ENCODE results near the gene GLCCI1. TPM values are rescaled to one million over a fixed set of nuclear protein-coding genes. Genes with fewer than 3 reads are reported as not detected.
A peak's percentile ranks its signal among the peaks of the same experiment; 100 is the strongest.

GLCCI1 gene
- total RNA-seq, 4 donors from 2014 or later, result 1.9 to 15.7 (median 11.8) TPM

DNA sequence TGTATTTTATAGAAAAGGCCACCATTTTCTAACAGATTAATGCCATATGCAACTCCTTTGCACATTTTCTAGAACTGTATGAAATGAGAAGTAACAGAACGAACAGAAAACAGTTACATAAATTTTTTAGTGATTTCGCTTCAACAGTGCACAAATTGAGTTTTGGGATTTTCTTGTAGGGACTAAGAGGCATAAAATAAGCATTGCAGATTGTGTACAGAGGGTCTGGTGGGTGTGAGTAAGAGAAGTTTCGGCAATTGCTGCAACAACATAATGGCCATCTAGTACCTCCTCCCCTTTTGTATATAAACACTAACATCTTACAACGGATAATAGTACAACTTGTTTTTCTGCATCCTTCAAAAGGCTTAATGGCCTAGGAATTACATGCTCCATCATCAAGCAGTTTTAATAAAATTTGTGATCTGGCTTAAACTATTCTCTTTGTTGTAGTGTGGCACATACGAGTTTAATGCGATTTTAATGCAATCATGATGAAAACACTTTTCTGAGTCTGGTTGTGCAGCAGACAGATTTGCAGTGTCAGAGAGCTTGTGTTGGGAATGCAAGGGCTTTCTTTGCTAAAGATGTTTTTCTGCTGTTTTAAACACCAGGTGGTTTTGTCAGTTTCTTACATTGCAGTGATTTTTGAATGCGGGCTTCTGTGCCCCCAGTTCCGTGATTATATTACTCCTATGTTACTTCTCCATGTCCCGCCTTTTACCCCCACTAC, 2.9 kb downstream of the GLCCI1 start:
- in situ Hi-C loops (cut with MboI; ENCODE audit: low pct_ligation_motif_present in 1 of 4, low pct_unique_long_range_greater_than_20kb in 1 of 4, low sequenced_read_pairs in 3 of 4), result no loop called here

DNA sequence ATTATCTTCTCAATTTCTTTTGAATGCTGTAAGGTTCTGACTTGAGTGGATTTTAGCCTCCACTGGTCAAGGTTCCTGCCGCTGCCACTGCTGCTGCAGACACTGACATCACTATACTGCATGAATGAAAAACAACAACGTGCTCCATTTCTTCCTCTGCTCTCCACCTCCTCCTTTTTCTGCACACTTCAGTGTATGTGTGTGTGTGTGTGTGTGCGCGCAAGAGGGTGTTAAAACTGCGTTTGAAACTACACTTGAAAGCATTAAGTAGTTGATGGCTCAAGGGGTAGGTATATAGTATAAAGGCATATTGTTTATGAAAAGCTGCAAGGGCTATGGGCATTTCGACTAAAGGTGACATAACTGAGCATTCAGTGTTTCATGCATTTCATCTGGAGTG, 3.5 kb downstream of the GLCCI1 start:
- WGBS, 2 donors (ENCODE audit: low coverage in 1 of 2), result 58 to 73% methylated on average over 6 of the region's 6 CpGs
- intact Hi-C loops (cut with DNase I; ENCODE audit: low total_unique reads) (loop anchor here (5.0 kb wide), 1 partner anchor 240 kb away; no protein-coding TSS in a partner anchor), in situ Hi-C loops (cut with MboI; ENCODE audit: low pct_ligation_motif_present in 1 of 4, low pct_unique_long_range_greater_than_20kb in 1 of 4, low sequenced_read_pairs in 3 of 4) (no loop called here)
- peaks cover 0 to 23% (median 8%) of the 10 kb centered on the region in 4 donors for H3K4me1 ChIP-seq
- no peaks in the 10 kb centered on the region for H3K36me3 ChIP-seq
- TF ChIP-seq, protein P1, sequence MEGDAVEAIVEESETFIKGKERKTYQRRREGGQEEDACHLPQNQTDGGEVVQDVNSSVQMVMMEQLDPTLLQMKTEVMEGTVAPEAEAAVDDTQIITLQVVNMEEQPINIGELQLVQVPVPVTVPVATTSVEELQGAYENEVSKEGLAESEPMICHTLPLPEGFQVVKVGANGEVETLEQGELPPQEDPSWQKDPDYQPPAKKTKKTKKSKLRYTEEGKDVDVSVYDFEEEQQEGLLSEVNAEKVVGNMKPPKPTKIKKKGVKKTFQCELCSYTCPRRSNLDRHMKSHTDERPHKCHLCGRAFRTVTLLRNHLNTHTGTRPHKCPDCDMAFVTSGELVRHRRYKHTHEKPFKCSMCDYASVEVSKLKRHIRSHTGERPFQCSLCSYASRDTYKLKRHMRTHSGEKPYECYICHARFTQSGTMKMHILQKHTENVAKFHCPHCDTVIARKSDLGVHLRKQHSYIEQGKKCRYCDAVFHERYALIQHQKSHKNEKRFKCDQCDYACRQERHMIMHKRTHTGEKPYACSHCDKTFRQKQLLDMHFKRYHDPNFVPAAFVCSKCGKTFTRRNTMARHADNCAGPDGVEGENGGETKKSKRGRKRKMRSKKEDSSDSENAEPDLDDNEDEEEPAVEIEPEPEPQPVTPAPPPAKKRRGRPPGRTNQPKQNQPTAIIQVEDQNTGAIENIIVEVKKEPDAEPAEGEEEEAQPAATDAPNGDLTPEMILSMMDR (IDR thresholded peaks at IDR 0.05), result no peak
- TF ChIP-seq EP300 (IDR thresholded peaks at IDR 0.05; ENCODE audit: low read depth) (no peak), POLR2A (IDR thresholded peaks at IDR 0.05) (no peak), POLR2AphosphoS5 (IDR thresholded peaks at IDR 0.05) (no peak)
- no peaks in the 10 kb centered on the region for H3K9me3 ChIP-seq
- DNase-seq, result no peak
- H3K27ac ChIP-seq, result no peak overlapping the region
- H3K4me3 ChIP-seq, result peak overlapping the region in 1 of 4 donors; percentile 96
- no peaks in the 10 kb centered on the region for H3K27me3 ChIP-seq

More for the DNA sequence above, 2.9 kb downstream of the GLCCI1 start:
- Histone ChIP-seq H3K9me3 (no peaks in the 10 kb centered on the region), H3K4me1 (peaks cover 0 to 23% (median 8%) of the 10 kb centered on the region in 4 donors), H3K27me3 (no peaks in the 10 kb centered on the region), H3K4me3 (peak overlapping the region in 2 of 4 donors; percentile 78 to 96), H3K36me3 (no peaks in the 10 kb centered on the region), H3K27ac (peak overlapping the region in 3 of 4 donors; percentile 95 to 100 (median 100))
- no peak for DNase-seq
- WGBS, 2 donors (ENCODE audit: low coverage in 1 of 2), result 72 to 85% methylated on average over 7 to 9 of the region's 9 CpGs
- intact Hi-C loops (cut with DNase I; ENCODE audit: low total_unique reads), result loop anchor here (5.0 kb wide), 1 partner anchor 241 kb away; no protein-coding TSS in a partner anchor
- TF ChIP-seq POLR2A (IDR thresholded peaks at IDR 0.05) (no peak), EP300 (IDR thresholded peaks at IDR 0.05; ENCODE audit: low read depth) (no peak), POLR2AphosphoS5 (IDR thresholded peaks at IDR 0.05) (no peak)
- TF ChIP-seq, protein P1 (IDR thresholded peaks at IDR 0.05), result no peak

DNA sequence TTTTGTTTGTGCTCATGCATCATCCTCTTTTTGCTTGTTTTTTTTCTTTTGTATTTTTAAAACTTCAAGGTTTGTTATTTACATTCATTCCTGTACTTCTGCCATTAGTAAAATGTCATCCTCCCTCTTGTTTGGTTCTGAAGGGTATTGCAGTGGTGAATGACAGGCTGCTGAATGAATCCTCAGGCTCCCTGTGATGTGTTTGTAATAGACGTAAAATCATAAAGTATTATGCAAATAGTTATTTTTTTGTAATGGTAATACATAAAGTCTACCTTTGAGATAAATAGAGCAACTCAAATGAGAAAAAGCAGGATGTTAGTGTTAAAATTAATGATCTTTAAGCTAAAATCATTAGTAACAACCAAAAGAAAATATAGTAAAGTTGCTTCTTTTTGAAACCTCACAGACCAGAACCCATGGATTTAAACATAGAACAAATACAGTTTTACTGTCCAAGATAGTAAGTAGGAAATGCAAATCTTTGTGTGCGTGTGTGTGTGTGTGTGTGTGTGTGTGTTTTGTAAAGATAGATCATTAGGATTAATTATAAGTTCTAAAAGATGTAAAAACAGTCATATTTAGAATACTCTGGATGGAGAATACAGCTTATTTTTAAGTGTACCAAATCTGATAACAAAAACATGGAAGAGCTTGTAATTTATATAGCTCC, 4.5 kb downstream of the GLCCI1 start:
- intact Hi-C loops (cut with DNase I; ENCODE audit: low total_unique reads) (loop anchor here (5.0 kb wide), 1 partner anchor 239 kb away; no protein-coding TSS in a partner anchor), in situ Hi-C loops (cut with MboI; ENCODE audit: low pct_ligation_motif_present in 1 of 4, low pct_unique_long_range_greater_than_20kb in 1 of 4, low sequenced_read_pairs in 3 of 4) (no loop called here)
- 38% methylated on average over 2 of the region's 2 CpGs for WGBS, 2 donors (ENCODE audit: low coverage in 1 of 2)
- Histone ChIP-seq H3K27me3 (no peaks in the 10 kb centered on the region), H3K9me3 (no peaks in the 10 kb centered on the region), H3K4me1 (peaks cover 0 to 31% (median 11%) of the 10 kb centered on the region in 4 donors), H3K36me3 (no peaks in the 10 kb centered on the region), H3K4me3 (peak overlapping the region in 1 of 4 donors; percentile 3), H3K27ac (no peak overlapping the region)
- TF ChIP-seq, protein P1 (IDR thresholded peaks at IDR 0.05), result no peak
- TF ChIP-seq POLR2AphosphoS5 (IDR thresholded peaks at IDR 0.05) (no peak), POLR2A (IDR thresholded peaks at IDR 0.05) (no peak), EP300 (IDR thresholded peaks at IDR 0.05; ENCODE audit: low read depth) (no peak)
- DNase-seq, result no peak

DNA sequence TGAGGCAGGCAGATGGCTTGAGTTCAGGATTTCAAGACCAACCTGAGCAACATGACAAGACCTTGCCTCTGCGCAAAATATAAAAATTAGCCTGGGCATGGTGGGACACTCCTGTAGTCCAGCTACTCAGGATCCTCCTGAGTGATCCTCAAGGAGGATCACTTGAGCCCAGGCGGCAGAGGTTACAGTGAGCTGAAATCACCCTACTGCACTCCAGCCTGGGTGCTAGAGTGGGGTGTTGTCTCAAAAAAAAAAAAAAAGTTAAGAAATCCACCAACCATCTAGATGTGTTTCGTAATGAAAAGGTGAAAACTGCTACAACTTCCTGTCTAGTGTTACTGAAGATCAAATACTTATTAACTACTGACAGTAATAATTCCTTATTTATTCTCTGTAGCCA, 8.1 kb downstream of the GLCCI1 start:
- intact Hi-C loops (cut with DNase I; ENCODE audit: low total_unique reads), result no loop called here
- H3K4me3 ChIP-seq, result no peak overlapping the region
- TF ChIP-seq, protein P1 (IDR thresholded peaks at IDR 0.05), result no peak
- TF ChIP-seq POLR2AphosphoS5 (IDR thresholded peaks at IDR 0.05), result no peak
- no peak for TF ChIP-seq EP300 (IDR thresholded peaks at IDR 0.05; ENCODE audit: low read depth)
- TF ChIP-seq POLR2A (IDR thresholded peaks at IDR 0.05), result no peak
- no peak overlapping the region for H3K27ac ChIP-seq
- peaks cover 0 to 33% (median 3%) of the 10 kb centered on the region in 4 donors for H3K4me1 ChIP-seq
- in situ Hi-C loops (cut with MboI; ENCODE audit: low pct_ligation_motif_present in 1 of 4, low pct_unique_long_range_greater_than_20kb in 1 of 4, low sequenced_read_pairs in 3 of 4), result no loop called here
- no peak for DNase-seq
- H3K9me3 ChIP-seq, result no peaks in the 10 kb centered on the region
- no peaks in the 10 kb centered on the region for H3K27me3 ChIP-seq
- H3K36me3 ChIP-seq, result no peaks in the 10 kb centered on the region
- WGBS, 2 donors (ENCODE audit: low coverage in 1 of 2), result 91 to 93% methylated on average over 3 of the region's 3 CpGs

All from transverse colon (tissue), 4 donors.